Middle frontal gyrus (tissue), 1 donor: ENCODE data around the gene CHD9.
"Not testable (repeated sequence)": the region's sequence is repeated elsewhere in the genome, so short reads cannot be mapped to it uniquely, and the experiment has no call there.

Experiments used
- DNase-seq: peaks from one replicate; pipeline ENCODE4 v3.0.0-alpha.2; 2015; ENCODE audit warnings: low spot score; ENCODE audit errors: extremely low spot score

CHD9 gene

DNA sequence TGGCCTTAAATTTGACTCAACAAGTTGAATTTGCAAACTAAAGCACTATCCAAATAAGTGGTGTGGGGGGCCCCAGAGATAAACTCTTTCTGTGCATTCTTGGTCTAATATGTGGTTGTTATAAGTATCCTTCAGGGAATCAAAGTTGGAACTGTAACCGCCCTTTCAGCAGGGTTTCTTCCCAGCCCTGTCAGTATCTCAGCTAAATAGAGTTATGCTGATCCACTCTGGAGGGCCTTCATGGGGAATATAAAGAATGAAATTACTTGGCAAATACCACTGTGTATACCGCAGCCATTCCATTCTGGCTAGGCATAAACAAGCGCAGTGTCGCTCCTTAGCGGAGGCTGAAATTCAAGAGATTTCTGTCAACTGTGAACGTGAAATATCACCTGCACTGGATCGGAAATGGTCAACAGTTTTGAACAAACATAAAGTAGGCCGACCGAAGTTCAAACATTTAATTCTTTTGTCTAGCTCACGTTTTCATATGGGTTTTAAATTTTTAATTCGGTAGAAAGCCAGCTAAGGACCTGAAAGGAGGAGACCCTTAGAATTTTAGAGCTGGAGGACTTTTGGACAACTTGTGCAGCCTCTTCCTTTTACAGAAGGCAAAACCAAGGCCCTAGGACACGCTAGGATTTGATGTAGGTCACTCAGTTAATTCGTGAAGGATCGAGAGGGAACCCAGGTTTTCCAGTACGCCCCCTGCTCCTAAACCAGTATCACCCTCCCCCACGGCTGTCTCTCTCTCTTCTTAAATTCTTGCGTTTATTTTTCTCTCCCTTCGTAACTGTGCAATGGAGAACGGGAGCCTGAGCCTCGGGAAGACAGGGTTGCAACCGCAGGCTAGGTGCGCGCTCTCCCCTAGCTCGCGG, 74.7 kb downstream of the CHD9 start:
- no peak for DNase-seq

DNA sequence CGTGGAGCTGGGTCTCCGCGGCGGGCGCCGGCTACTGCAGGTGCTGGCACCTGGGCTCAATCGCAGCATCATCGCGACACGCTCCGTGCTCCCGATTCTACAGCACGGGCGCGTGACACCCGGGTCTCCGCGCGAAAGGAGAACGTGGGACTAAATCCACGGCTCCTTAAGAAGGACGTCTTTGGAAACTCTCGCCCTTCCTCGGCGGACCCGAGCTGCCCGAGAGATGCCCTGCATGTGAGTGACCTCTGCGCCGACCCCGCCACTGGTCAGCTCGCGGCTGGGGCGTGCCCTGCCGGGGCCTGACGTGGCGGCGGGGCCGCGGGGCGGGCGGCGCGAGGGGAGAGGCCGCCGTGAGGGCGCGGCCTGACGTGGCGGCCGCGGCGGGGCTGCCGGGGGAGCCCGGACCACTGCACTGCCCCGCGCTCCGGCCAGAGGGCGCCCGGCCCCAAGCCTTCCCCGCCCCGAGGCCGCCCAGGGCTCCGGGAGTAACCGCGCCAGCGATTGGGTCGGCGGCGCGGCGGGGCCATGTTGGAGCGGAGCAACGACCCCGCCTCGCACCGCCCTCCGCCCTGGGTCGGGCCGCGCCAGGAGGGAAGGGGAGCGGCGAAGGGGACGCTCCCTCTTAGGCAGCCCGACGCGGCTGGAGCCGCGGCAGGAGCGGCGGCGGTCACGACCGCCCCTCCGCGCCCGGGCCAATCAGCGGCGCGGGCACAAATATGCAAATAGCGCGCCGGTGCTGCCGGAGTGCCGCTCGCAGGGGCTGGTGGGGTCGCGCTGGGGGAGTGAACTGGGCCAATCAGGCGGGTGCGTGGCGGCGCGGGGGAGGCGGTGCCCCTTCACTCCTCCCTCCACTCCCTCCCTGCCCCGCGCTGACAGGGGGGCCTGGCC, 75.6 kb downstream of the CHD9 start:
- peak; percentile 91 for DNase-seq

DNA sequence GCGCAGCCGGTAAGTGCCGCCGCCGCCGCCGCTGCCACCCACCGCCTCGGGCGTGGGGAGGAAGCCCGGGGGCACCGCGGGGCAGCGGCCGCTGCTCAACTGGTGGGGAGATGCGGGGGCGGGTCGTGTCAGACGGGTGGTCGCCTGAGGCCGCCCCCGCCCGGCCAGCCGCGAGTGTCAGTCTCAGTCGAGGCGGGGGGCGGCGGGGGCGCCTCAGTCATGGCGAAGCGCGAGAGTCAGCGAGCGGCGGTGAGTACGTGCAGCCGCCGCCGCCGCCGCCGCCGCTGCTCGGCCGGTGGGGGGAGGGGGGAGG, 76.2 kb downstream of the CHD9 start:
- DNase-seq = no peak

DNA sequence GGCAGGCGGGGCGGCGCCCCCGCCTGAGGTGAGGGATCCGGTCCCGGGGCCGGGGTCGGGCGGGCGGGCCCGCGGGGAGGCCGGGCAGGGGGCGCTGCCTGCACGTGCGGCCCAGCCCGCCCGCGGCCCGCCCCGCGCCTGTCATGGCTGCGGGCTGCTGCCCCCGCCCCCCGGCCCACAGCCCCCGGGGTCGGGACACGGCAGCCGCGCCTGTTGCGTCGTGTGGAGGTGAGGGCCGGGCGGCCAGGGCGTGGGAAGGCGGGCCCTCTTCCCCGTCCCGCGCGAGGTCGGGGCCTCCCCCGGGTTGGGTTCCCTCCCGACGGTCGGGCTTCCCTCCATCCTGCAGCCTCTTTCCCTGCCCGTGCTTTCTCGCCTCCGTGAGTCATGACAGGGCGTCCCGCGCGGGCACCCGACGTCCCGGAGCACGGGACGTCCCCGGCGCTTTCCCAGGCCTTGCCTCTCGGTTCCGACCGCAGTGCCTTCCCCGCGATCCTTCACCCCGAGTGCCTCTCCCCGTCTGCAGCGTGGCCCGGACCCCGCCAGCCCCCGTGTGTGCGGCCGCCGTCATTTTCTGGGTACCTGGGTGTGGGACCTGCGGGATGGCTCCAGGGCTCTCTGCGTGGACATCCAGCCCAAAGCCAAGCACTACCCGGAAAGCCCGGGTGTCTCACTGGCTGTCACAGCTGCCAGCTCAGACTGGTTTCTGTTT, 76.7 kb downstream of the CHD9 start:
- DNase-seq = no peak

DNA sequence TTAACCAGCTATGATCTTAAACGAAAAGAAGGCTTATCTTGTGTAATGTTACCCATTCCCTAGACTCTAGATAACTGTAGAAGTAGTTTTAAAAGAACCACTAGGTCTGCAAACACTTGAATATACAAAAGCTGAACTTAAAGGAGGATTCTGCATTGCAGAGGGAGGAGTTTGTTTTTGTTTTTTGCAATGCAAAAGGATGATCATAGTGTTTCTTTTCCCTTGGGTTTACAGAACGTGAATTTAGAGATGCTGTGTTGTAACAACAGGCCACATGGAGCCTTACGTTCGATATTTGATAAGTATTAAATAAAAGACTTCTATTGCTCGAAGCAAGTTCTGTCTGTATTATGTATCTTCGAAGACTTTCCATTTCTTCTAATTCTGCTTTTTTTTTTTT, 77.6 kb downstream of the CHD9 start:
- DNase-seq = no peak

DNA sequence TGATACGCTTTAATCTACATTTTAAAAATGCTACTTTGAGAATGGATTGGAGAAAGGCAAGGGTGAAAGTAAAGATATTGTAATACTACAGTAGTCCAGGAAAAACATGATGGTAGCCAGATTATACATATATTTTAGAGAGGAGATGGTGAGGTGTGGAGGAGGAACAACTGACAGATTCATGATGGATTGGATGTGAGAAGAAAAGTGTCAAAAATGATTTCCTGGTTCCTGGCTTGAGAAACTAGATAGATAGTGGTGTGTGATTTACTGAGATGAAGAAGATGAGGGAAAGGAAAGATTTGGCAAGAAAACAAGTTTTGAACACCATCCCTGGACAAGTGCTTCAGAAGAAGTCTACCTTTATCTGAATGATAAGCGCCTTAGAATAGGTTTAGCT, 80.5 kb downstream of the CHD9 start:
- DNase-seq = no peak

DNA sequence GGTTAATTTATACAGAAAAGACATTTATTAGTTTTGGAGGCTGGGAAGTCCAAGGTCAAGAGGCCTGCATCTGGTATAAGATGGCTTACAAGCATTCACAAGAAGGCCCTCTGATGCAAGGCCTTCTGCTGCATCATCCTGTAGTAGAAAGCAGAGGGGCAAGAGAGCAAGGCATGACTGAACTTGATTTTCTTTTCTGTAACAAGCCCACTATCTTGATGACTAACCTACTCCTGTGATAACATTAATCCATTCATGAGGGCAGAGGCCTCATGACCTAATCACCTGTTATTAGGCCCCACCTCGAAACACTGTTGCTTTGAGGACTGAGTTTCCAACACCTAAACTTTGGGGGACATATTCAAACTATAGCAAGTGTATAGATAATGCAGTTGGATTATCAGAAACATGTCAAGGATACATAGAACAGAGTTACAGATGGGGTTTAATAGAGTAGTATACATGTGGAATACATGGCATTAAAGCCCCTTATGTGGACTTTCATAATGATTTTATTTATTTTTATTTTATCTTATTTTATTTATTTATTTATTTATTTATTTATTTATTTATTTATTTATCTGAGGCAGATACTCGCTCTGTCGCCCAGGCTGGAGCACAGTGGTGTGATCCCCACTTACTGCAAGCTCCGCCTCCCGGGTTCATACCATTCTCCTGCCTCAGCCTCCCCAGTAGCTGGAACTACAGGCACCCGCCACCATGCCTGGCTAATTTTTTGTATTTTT, 88.2 kb downstream of the CHD9 start:
- no peak for DNase-seq

DNA sequence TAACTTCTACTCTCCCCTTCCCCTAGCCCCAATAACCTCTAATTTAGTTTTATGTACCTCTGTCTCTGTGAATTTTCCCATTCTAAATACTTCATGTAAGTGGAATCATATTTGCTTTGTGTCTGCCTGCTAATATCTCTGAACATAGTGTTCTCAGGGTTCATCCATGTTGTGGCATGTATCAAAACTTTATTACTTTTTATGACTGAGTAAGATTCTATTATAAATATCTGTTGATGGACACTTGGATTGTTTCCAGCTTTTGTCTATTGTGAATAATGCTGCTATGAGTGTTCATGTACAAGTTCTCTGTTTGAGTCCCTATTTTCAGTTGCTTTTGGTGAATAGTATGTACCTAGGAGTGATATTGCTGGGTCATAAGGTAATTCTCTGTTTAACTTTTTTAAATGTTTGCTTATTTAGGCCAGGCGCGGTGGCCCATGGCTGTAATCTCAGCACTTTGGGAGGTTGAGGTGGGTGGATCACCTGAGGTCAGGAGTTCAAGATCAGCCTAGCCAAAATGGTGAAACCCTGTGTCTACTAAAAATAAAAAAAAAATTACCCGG, 92.8 kb downstream of the CHD9 start:
- DNase-seq = no peak

DNA sequence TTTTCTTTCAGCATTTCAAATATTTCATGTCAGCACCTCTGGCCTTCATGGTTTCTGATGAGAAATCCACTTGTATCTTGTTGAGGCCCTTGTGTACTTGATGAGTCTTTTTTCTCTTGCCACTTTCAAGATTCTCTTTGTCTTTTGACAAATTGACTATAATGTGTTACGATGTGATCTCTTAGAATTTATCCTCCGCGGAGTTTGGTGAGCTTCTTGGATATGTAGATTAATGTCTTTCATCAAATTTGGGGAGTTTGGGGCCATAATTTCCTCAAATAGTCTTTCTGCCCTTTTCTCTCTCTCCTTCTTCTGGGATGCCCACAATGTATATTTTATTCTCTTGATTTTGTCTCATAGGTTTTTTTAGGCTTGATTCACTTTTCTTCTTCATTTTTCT, 96.0 kb downstream of the CHD9 start:
- DNase-seq = no peak

DNA sequence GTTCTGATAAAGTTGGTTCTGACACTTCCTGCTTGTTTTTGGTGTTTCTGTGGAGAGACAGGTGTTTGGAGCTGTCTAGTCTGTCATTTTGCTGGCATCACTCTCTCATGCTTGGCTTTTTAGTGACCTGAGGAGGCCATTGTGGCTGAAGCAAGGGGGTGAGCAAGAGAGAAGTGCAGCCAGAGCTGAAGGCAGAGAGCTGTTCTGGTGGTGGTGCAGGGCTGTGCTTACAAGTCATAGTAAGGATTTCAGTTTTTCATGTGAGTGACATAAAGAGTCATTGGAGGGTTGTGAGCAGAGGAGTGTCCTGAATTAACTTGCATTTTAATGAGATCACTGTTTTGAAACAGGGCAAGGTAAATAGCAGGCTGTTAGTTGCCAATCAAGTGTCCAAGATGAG, 97.5 kb downstream of the CHD9 start:
- DNase-seq = no peak

DNA sequence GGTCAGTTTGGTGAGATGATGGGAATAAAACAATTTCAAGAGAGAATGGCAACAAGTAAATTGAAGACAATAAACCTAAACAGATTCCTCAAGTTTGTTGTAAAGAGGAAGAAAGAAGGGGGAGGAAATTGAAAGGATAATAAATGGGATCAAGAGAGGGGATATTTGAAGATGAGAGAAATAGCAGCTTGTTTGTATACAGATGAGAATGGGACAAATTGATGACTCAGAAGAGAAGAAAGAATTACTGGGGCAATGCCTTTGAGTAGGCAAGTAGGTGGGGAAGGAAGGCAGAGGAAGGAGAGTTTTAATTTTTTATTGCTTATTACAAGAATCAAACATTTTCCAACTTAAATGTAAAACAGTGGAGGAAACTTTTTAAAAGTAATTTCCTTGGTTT, 98.3 kb downstream of the CHD9 start:
- DNase-seq = no peak

DNA sequence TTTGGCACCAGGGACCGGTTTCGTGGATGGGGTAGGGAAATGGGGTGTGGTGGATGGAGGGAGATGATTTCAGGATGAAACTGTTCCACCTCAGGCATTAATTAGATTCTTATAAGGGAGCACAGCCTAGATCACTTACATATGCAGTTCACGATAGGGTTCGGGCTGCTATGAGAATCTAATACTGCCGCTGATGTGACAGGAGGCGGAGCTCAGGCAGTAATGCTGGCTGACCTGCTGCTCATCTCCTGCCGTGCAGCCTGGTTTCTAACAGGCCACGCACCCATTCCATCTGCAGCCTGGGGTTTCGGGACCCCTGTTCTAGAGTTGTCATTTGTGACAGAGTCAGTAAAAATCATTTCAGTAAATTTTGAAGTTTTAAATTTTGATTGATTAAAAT, 99.7 kb downstream of the CHD9 start:
- DNase-seq = no peak

DNA sequence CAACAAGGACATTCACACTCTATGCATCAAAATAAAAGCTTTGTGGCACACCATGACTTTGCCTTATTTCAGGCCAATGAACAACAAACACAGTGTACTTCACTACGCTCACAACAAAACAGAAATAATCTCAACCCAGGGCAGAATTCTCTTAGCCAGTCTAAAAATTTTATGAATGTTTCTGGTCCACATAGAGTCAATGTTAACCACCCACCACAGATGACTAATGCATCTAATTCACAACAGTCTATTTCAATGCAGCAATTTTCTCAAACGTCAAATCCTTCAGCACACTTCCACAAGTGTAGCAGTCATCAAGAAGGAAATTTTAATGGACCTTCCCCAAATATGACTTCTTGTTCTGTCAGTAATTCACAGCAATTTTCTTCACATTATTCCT, 101.7 kb downstream of the CHD9 start:
- no peak for DNase-seq

DNA sequence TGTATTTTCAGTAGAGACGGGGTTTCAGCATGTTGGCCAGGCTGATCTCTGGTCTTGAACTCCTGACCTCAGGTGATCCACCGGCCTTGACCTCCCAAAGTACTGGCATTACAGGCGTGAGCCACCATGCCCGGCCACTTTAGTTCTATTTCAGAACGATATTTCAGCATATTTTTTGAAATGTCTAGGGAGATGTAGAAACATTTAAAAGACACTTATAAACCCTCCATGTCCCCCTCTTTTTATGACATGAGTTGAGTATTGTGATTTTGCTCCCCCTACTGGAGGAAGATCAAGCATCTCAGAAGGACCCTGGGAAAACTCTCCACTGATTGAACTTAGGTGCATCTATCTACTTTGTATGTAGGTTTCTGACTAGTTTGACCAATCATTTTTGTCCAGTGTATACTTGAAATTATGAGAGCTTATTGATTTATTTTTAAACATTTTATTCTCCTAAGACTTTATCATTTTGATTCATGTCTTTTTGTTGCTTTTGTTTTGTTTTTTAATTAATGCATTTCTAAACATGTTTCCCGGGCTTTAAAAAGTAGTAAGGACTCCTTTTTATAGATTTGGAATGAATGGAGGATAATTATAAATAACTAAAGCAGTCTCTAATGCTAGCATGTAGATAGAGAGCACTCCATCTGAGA, 105.1 kb downstream of the CHD9 start:
- no peak for DNase-seq

DNA sequence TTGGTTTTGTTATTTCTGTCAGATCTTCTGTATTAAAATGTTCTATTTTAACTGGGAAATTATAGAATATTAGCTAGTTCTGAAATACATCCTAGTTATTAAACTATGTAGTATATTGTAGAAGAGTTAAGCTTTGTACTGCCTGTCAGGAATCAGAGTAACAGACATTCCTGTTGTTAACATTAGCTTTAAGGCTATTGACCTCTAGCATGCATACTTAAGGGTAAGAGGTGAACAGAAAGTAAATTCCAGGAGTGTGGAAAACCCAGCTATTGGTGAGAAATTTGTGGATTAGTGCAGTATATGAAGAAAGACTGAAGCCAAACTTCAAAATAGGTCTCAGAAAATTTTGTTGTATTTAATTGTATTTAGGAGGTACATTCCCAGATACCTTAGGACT, 111.3 kb downstream of the CHD9 start:
- DNase-seq = no peak

DNA sequence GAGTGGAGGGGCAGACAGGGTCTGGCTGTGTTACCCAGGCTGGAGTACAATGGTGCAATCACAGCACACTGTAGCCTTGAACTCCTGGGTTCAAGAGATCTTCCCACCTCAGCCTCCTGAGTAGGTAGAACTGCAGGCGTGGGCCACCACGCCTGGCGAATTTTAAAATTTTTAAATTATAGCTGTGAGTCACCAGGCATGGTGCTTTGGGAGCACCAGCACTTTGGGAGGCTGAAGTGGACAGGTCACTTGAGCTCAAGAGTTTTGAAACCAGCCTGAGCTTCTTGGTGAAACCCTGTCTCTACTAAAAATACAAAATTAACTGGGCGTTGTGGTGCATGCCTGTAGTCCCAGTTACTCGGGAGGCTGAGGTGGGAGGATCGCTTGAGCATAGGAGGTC, 114.0 kb downstream of the CHD9 start:
- DNase-seq = no peak

DNA sequence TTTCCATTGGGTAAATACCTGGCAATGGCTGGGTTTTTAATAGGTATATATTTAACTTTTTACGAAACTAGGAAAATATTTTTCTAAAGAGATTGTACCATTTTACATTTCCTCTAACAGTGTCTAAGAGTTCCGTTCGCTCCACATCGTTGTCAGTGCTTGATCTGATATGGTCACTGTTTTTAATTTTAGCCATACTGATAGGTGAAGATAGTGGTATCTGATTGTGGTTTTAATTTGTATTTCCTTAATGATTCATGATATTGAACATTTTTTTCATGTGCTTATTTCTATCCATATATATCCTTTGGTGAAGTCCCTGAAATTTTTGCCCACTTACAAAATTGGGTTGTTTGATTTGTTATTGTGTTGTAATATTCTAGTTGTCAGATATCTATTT, 117.7 kb downstream of the CHD9 start:
- no peak for DNase-seq

DNA sequence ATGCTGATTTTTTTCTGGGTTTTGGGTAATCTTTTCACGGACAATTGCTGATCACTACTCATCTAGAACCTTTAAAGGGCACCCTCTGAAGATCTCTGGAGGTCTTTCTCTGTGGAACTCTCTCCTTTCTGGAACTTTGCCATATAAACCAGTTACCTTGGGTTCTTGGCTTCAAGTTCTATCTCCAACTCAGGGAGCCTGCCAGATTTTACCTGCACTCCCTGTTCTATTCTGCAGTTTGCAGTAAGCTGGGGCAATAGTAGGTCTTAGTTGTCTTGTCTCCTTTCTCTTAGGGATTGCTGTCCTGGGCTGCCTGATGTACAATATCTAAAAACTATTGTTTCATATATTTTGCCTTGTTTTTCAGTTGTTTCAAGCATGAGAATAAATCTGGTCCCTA, 120.3 kb downstream of the CHD9 start:
- DNase-seq = no peak

DNA sequence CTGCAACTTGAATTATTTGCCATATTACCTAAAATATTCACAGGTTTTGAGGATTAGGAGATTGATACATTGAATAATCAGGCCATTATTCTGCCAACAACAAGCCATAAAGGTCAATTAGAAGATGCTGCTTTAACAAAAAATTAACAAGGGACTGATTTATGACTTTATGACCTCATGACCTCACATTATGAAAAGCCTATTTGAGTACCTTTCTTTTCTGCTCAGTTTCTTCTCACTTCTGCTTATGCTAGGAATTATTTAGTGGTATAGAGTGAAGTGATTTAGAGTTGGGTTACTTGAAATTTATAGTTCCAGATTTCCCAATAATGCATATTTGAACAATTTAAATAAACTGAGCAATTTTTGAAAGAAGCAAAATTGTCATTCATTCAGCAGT, 121.6 kb downstream of the CHD9 start:
- no peak for DNase-seq

DNA sequence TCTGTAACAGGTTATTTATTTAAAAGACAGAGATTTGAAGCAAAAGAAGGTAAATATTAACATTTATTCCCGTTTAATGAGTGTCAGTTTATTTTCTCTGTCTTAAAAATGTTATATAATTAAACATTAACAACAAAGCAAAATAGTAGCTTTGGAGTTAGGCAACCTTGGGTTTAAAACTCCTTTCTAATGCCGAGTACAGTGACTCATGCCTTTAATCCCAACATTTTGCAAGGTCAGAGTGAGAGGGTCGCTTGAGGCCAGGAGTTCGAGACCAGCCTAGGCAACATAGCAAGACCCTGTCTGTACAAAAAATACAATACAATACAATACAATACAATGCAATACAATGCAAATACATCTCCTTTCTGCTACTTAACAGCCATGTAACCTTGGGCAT, 128.7 kb downstream of the CHD9 start:
- no peak for DNase-seq

DNA sequence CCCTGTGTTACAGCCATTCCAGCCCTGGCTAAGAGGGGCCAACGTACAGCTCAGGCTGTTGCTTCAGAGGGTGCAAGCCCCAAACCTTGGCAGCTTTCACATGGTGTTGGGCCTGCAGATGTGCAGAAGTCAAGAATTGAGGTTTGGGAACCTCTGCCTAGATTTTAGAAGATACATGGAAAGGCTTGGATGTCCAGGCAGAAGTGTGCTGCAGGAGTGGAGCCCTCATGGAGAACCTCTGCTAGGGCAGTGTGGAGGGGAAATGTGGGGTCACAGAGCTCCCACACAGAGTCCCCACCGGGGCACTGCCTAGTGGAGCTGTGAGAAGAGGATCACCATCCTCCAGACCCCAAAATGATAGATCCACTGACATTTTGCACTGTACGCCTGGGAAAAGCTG, 130.9 kb downstream of the CHD9 start:
- DNase-seq = not testable (repeated sequence)
